TTC549 (cell line): Measurements from ENCODE around the gene TAS2R60.
"Not testable (repeated sequence)": the region's sequence is repeated elsewhere in the genome, so short reads cannot be mapped to it uniquely, and the experiment has no call there.

Experiments used
- FAIRE-seq: peaks from 2 replicates; lab custom pipeline; 2012; peaks lifted over from hg19 to GRCh38; lab: Jason Lieb, UNC

Gene TAS2R60

DNA sequence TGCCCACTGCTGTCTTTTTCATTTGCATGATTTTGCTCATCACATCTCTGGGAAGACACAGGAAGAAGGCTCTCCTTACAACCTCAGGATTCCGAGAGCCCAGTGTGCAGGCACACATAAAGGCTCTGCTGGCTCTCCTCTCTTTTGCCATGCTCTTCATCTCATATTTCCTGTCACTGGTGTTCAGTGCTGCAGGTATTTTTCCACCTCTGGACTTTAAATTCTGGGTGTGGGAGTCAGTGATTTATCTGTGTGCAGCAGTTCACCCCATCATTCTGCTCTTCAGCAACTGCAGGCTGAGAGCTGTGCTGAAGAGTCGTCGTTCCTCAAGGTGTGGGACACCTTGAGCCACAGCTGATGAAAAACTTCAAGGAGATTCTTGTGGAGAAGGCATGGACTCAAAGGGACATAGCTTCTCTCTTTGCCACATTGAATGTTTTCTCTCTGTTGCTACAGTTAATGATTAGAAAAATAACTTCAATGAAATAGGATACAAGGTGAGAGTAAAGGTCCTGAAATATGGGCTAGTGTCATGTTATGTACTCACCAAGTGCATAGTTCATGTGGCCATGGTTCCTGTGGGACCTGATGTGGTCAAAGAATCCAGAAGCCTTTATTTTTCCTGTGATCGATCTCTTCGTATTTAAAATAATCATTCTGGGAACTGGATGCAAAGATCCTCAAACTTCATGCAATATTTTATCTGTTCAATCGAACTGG lies 970 bp downstream of the TAS2R60 start:
- no peak for FAIRE-seq

DNA sequence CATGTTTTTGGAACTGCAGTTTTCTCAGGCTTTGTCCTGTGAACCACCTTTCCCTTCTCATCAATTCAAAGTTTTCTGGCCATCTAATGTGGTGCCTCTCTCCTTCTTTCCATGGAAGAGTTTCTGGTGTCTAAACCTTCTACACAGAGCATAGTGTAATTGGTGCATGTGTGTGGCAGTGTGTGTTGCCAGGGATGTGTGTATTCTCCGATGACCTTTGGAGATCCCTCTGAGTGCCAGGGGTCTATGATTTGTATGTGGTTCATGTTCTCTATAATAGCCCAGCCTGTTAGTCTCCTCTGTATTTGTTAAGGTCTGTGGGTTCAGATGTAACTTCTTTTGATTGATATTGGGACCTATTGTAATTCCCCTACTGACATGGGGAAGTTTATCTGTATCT lies 1.5 kb downstream of the TAS2R60 start:
- no peak for FAIRE-seq

DNA sequence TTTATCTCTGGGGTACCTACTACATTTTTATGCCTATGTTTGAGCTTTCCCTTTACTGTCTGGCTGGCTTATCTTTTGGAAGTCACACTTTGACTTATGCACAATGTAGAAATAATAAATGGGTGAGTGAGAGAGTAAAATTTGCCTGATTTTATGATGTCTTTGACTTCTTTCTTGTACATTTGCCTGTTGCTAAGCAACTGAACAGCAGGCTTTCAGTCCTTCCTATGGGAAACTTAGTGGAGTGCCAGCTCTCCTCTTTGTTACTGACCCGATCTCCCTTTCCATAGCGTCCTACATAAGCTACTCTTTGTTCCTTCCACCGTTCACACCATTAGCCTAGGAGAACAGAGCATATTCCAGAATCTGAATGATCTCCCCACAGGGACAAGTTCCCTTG lies 4.2 kb downstream of the TAS2R60 start:
- FAIRE-seq = no peak

DNA sequence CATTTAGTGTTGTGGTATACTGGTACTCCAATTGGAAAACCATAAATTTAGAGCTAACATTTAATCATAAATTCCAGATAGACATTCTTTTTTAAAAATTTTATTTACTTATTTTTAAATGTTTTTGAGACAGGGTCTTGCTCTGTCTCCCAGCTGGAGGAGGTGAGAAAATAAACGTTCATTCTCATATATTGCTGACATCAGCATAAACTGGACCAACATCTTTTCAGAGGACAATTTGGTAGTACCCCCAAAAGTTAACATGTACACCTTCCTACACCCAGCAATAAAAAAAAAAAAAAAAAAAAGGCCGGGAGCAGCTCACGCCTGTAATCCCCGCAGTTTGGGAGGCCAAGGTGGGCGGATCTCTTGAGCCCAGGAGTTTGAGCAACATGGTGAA lies 5.2 kb downstream of the TAS2R60 start:
- no peak for FAIRE-seq

DNA sequence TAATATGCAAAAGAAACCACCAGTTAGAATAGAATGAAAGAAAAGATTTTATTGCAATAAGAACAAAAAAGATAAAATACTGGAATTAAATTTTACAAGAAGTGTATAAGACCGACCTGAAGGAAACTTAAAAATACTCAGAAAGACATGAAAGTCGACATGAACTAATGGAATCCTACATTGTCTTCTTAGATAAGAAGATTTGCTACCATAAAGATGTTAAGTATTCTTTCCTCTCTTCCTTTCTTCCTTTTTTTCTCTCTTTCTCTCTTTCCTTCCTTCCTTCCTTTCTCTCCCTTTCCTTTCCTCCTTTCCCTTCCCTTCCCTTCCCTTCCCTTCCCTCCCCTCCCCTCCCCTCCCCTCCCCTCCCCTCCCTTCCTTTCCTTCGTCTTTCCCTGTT lies 6.5 kb downstream of the TAS2R60 start:
- FAIRE-seq = no peak

DNA sequence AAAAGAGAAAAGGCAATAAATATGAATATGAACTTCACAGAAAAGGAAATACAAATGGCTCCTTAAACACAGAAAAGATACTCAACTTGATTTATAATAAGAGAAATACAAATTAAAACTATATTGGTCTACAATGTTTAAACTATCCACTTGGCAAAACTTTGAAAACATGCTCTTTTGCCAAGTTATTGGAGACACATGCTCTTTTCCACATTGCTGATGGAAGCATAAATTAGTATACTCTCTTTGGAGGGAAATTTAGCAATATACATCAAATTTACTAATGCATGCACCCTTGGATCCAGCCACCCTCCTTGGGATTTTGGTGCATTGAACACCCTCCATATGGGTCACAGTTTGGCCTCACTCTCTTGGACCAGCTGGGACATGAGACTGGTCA lies 7.9 kb downstream of the TAS2R60 start:
- FAIRE-seq = no peak

DNA sequence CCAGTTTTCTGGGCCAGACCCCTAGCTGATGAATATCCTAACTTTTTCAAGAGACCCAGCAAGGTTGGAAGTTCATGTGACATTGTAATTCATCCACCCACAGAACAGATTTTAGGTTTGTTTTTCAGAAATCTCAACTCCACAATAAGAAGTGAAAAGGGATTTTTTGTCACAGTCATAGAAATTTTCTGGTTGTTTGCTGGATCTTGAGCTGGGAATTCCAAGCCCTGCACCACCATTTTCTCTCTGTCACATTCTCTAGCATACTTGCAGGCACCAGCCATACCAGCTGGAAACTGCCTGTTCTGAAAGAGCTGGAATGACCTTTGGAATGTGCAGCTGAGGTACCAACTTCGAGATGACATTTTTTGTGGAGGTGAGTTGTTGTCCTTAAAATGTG lies 8.5 kb downstream of the TAS2R60 start:
- no peak for FAIRE-seq

DNA sequence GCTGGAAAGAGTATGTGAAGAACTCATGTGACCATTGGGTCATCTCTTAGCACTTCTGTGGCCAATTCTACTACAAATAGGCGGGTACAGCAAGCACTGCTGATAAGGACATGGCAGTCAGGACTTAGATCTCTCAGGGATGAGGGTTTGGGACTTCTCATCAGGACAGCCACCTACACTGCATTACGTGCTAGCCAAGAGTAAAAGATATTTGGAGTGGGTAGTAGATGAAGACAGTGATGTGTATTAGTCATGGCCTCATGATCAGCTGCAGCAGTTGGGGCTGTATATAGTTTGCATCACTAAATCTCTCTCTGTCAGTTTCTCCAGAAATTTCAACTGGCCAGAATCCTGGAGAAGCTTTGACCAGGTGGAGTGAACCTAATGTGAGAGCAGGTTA lies 9.2 kb downstream of the TAS2R60 start:
- FAIRE-seq = no peak

DNA sequence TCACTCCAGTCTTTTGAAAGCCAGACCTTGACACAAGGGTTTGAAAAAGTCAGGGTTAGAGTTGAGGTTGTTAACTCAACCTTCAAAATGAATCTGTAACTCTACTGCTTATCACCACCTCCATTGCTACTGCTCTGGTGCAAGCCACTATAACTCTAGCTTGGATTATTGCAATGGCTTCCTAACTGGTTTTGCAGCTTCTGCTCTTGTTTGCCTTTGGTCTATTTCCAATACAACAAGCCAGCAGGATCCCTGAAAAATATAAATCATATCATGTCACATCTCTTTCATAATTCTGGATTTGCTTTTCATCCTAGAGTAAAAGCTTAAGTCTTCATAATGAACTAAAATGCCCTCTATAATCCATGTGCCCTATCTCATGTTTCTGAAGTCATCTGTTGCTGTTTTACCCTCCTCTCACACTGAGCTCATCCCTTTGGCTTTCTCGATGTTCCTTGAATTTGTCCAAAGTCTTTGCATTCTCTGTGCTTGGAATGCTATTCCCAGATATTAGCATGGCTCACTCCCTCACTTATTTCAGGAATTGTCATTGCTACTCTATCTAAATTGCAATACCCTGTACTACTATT lies 10.9 kb downstream of the TAS2R60 start:
- FAIRE-seq = no peak

DNA sequence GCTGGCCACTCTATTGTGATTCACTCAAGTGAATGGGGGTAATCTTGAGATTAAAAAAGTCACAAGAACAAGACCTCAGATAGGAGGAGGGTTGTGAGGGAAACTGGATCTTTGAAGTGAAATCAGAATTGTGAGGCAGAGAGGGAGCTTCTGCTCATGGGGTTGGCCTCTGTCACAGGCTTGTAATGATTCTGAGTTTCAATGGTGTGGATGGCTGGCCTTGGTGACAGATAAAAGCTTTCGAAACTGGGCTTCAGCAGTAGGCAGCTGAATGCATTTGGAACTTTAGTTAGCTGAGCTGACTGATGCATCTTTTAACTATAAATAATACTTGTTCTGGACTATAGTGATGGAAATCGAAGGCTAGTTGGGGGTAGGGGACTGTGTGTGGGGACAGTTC lies 12.2 kb downstream of the TAS2R60 start:
- FAIRE-seq = no peak

DNA sequence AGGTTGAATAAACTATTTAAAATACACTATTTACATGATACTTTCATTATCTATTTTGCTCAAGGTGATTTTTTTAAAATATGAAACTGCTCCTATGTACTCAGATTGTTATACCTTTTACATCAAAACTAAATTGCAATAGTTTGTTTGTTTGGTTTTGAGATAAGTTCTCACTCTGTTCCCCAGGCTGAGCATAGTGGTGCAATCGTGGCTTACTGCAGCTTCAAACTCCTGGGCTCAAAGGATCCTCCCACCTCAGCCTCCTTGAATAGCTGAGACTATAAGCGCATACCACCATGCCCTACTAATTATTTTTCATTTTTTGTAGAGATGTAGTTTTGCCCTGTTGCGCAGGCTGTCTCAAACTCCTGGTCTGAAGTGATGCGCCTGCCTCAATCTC lies 12.7 kb downstream of the TAS2R60 start:
- no peak for FAIRE-seq

DNA sequence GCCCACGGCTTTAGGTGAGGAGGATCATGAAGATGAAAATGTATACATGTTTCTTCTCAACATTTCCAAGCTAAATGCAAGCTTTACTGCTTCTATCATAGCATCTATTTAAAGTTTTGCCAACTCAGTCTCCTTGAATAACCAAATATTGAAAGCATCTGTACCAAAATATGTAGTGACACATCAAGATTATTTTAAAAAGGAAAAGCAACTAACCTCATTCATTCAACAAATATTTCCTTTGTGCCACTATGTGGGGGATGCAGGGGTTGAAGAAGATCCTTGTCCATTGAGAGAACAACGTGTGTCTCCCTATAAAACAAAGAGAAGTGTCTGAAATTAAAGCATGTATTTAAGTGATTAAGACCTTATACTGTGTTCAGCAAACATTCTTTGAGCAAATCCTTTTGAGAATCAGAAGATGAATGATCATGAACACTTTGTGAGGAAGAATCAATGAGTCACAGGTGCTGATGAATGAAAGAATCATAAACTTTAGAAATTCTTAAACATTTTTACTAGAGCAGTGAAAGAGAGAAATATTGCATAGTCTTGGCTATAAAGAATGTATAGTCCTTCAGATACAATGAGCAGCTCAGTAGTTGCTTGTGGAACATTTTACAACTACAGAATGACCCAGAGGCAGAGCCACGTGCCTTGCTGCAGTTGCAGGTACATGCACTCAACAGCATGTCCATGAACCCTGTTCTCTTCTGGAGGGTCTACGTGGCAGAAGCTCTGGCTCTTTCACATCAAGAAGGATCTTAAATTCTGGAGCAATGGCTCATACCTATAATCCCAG lies 13.9 kb downstream of the TAS2R60 start:
- no peak for FAIRE-seq

DNA sequence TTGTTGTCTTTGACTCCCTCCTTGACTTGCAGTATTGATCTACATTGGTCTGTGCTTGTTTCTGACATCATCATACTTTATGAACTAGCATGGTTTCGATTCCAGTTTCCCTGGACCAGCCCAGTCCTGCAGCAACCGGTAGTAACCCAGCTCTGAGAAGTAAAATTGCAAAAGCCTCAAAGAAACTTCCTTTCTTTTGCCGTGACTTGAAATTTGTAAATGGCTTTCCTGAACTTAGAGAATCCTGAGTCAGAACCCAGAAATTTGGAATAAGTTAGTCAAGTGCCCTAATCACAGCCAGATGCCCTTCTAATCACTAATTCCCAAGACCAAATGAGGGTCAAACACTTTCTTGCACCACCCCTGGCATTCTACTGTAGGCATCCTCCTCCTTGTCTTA lies 15.0 kb downstream of the TAS2R60 start:
- no peak for FAIRE-seq

DNA sequence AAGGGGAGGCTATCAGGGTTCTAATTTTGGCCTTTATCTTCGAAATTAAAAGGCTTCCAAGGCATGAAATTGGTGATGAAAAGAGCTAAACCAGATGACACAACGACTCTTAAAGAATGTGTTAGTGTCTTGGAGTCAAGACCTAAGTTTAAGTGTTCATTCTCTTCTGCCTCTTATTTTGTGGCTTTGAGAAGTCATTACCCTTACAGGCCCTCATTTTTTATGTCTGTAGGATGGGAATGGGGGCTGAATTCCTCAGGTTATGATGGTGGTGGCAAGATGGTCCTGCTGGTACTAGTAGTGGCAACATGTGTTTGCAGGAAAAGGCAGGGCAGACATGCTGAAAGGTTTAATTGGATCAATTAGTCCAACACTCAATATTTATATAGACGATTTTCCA lies 15.4 kb downstream of the TAS2R60 start:
- no peak for FAIRE-seq

DNA sequence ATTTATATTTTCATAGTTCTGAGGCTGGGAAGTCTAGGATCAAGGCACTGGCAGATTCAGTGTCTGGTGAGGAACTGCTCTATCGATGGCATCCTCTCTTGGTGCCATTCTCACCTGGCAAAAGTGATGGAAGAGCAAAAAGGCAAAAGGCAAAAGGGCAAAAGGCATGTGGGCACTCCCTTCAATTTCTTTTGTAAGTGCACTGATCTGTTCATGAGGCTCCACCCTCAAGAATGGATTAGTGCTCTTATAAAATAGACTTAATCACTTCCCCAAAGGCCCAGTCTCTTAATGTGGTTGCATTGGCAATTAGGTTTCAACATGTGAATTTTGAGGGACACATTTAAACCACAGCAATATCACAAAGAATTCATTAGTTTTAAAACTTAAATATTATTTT lies 16.1 kb downstream of the TAS2R60 start:
- no peak for FAIRE-seq

DNA sequence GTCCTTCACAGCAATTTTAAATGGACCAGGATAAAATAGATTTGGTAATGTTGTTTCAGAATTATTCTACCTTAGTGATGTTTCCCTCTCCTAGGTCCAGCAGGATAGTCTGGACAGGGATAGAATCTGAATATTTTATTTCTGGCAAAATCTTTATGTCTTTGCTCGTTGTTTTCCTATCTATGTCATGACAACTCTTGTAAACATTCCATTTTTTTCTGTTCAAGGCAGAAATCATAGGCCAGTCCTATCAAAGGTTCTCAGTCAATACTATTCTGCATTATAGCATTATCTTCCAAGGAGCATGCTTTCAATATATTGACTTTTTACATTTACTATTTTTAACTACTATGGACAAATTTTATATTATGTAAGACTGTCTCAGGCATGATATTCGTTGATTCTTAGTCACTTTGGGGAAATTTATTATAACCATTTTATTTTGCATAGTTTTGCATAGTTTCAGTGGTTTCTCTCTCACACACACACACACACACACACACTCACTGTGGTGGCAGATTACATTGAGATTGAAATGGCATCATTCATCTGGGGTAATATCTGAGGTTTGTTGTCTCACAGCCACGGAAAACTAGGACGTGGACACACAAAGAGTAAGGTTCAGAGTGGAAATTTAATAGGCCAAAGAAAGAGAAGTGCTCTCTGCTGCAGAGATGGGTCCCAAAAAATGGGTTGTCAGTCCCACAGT lies 17.2 kb downstream of the TAS2R60 start:
- no peak for FAIRE-seq

DNA sequence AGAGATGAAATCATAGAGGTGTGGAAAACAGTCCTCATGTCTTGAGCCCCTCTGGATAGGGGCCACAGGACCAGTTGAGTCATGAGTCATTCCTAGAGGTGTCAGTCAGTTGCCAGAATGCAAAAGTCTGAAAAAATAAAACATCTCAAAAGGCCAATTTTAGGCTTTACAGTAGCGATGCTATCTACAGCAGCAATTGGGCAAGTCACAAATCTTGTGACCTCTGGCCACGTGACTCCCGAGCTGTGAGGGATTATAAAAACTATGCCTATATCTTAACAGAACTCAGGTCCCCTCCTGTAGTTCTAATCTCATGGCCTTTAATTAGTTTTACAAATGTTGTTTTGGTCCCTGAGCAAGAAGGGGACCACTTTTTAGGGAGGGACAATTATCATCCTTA lies 18.8 kb downstream of the TAS2R60 start:
- FAIRE-seq = no peak

DNA sequence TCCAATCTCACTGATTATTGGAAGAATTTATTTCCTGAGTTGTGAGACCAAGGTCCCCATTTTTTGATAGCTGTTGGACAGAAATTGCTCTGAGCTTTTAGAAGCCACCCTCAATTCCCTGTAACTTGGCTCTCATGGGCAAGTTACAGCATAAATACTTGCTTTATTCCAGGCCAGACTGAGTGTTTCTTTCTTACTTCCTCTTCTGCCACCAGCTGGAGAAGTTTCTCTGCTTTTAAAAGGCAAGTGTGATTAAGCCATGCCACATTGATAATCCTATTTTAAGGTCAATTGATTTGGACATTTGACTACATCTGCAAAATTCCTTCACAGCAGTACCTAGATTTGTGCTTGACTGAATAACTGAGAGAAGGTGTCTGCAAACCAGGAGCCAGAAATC lies 20.3 kb downstream of the TAS2R60 start:
- FAIRE-seq = no peak

DNA sequence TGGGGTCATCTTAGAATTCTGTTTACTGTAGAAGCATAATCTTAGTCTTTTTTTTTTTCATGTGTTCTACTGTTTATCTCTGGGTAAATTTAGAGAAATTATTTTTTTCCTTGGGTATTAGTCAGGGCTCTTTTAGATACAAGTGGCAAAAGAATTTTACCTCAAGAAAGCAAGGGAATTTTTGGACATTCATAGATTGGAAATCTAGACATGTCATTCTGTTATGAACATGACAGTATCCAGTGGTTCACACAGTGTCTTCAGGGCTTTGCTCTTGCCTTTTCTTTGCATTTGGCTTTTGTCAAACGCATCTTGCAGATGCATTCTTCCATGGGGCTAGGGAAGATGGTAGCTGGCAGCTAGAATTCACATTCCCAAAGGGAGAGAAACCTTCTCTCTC lies 20.7 kb downstream of the TAS2R60 start:
- FAIRE-seq = no peak

DNA sequence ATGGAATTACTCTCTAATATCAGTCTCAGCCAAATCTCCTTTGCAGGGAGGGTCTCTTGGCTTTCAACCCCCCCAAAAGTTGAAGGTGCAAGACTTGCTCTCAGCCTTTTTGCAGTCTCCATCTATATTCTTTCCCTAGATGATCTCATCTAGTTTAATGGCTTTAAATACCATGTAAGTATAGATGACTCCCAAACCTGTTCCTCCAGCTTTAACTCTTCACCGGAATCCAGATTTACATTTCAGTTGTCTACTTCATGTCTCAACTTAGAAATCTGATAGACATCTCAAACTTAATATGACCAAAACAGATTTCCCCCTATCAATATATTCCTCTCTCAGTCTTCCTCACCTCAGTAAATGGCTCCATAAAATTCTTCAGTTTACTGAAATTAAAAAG lies 24.5 kb downstream of the TAS2R60 start:
- no peak for FAIRE-seq

DNA sequence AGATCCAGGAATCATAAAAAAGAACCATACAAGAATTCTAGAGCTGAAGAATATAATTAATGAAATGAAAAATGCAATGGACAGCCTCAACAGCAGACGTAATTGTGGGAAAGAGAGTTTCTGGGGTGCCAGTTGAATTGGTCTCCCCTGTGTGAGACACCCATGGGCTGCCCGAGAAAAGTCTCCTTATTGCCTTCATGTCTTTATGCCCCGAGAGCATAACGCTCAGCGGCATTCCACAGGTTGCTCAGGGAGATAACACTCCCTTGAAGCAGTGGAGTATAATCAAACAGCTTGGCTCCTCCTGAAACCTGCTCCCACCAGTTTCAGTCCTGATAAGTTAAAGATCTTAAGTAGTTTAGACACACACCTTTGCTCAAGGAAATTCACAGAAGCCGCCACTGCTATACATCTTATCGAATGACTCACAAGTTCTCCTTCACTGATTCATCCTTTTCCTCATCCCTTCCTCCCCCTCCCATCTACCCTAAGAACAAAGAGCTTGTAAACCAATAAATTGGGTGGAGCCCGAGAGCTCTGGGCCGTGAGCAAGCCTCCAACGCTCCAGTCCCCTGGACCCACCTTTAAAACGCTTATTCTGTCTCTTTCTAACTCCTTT lies 28.9 kb downstream of the TAS2R60 start:
- FAIRE-seq = not testable (repeated sequence)

DNA sequence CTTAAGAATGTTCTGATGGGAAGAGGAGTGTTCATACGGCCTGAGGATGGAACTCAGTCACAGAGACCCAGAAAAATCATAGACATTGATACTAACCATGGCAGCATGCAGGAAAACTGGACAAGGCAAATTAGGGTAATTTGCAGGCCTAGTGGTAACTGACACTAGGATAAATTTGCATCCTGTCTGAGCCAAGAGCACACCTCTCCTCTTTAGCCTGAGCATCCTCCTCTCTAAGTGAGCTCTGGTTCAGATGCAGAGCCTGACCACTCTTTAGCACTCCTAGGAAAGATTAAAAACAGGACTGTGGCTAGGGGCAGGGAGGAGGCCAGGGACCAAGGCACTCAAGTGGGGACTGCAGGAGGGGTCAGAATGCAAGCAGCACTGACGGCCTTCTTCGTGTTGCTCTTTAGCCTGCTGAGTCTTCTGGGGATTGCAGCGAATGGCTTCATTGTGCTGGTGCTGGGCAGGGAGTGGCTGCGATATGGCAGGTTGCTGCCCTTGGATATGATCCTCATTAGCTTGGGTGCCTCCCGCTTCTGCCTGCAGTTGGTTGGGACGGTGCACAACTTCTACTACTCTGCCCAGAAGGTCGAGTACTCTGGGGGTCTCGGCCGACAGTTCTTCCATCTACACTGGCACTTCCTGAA lies 34.4 kb downstream of the TAS2R60 start, which contains the start of gene TAS2R41:
TSS of gene TAS2R41 (plus strand) at position 373 of the 650 bp plus-strand sequence. CDS start at position 373, 0 bp downstream.
- no peak for FAIRE-seq
